ENCODE measurements around the gene ABCA7. TPM values are rescaled to one million over a fixed set of nuclear protein-coding genes. Genes with fewer than 3 reads are reported as not detected.

ABCA7 gene
- total RNA-seq, 1 donor from 2014 or later: 63.6 TPM

GRCh38 chr19:1082928-1083816 lies 43.3 kb downstream of the ABCA7 start:
- intact Hi-C loops (cut with micrococcal nuclease): loop anchor here (1.0 kb wide), 2 partner anchors 20 kb away; partner anchors contain the start of gene GPX4

DNA sequence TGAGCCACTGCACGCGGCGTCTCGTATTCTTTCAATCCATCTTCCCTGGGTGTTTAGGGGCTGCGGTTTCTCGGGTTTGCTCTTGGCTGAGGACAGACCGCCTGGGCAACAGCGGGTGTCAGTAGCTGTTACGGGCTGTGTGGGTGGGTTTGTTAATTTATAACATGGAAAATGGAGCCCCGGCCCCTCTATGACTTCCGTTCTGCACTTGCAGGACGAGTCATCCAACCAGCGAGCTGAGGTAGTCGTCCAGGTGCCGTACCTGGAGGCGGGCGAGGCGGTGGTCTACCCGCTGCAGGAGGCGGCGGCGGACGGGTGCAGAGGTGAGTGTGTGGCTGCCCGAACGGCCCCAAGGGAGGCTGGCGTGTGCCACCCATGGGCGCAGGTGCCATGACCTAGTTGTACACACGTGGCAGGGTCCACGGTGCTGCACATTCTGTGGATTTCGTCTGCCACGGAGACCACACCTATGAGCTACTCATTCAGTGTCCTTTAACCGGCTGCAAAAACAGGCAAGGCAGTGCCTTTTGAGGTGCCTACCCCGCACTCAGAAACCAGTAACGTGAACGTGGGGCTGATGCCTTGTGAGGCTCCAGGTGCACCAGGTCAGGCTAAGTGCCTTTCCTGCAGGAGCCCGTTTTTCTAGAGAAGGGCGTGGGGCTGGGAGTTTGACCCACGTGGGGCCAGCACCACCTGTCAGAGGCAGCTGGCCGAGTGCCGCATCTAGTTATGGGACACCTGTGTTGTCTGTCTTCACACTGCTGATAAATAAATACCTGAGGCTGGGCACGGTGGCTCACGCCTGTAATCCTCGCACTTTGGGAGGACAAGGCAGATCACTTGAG lies 44.3 kb downstream of the ABCA7 start:
- intact Hi-C loops (cut with micrococcal nuclease): no loop called here

GRCh38 chr19:1085053-1085658 lies 45.2 kb downstream of the ABCA7 start:
- intact Hi-C loops (cut with micrococcal nuclease): no loop called here

DNA sequence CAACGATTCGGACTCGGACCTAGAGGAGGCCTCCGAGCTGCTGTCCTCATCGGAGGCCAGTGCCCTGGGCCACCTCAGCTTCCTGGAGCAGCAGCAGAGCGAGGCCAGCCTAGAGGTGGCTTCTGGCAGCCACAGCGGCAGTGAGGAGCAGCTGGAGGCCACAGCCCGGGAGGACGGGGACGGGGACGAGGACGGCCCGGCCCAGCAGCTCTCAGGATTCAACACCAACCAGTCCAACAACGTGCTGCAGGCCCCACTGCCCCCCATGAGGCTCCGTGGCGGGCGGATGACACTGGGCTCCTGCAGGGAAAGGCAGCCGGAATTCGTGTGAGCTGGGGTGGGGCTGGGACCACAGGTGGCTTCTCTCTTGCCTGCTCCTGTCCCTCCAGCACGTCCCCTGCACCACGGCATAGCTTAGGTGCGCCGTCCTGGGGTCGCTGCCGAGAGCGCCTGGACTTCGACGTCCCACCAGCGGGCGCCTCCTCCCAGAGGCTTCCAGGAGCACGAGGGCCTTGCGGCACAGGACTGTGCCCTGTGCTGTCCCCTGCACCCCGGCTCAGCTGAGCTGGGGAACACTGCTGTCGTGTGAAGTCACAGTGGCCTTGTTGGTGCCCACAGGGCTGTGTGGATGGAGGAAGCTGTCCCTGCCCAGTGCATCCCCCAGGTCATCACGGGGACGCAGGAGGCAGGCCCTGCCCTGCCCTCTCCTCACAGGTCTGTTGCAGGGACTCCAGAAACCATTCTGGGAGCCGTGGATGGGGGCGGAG lies 46.0 kb downstream of the ABCA7 start:
- intact Hi-C loops (cut with micrococcal nuclease): no loop called here

GRCh38 chr19:1086613-1087012 lies 46.7 kb downstream of the ABCA7 start:
- intact Hi-C loops (cut with micrococcal nuclease): no loop called here

DNA sequence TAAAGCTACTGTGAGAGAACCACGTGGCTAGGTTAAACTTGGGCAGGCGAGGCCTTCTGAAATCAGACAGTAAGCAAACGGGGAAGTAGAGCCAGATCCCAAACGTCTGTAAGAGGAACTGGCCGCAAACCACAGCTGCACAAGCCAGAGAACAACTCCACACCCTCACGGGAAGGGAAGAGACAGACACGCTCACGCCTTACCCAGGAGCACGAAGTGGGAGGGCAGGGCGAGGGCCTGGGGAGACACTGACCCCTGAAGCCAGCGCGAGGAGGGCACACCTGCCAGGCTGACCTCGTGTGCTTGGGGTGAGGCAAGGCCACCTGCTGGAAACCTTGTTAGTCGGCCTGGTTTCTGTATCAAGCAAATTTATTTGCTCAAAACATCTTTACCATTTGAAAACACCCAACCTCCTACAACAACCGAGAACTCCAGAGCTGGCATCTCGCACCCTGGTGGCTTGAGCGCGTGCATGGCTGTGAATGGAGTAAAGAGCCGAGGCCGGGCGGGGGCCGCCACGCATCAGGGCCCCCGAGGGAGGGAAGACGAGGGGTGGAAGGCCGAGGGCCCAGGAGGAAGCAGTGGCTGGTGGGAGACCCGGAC lies 48.0 kb downstream of the ABCA7 start:
- intact Hi-C loops (cut with micrococcal nuclease): no loop called here

DNA sequence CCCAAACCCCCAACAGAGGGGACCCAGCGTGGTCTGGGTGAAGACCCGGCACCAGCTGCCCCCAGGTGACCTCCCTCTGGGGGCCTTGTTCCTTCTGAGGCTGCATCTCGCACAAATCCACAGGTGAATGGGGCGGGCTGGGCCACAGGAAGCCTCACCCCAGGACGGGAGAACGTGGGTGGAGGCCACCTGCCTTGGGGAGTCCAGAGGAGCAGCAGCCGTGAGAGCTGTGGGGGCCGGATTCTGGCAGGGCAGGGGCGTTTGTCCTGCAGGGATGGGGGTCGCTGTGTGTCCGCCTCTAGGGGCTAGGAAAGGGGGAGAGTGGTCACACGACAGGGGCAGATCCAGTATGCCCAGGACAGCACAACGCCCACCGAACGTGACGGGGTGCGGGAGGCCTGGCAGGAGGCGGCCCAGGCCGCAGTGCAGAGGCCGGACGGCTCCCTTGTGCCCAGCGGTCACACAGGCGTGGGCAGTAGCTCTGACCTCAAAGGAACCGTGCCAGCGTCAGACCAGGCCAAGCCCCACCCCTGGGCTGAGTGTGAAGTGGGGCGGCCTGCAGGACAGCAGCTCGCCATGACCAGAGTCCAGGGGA lies 48.6 kb downstream of the ABCA7 start:
- intact Hi-C loops (cut with micrococcal nuclease): no loop called here

DNA sequence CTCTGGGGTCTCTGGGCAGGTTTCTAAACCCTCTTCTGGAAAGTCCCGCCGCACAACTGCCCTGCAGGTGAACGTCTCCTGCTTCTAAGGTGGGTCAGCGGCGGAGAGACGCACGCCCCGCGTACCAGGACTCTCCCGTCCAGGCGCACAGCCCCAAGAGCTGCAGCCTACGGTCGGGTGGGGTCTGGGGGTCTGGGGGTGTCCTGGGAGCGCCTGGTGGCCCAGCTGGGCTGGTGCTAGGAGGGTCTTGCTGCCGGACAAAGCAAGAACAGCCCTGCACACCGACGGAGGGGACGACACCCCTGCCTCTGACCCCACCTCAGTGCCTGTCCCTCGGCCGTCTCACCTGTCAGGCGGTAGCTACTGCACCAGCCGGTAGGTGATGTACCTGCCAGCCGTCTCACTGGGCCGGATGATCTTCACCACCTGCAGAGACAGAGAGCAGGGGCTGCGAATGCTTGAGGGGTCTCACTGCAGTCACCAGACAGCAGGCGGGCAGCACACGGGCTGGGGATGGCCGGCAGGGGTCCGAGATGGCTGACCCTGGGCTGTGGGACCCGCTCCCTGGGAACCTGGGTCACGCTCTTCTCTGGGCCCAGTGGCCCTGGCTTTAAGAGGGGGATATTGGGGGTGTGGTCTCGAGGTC lies 49.3 kb downstream of the ABCA7 start:
- intact Hi-C loops (cut with micrococcal nuclease): no loop called here

- intact Hi-C loops (cut with micrococcal nuclease): no loop called here
Measured at GRCh38 chr19:1089891-1090290, 50.0 kb downstream of the ABCA7 start.

- intact Hi-C loops (cut with micrococcal nuclease): no loop called here
Measured at GRCh38 chr19:1090731-1091543, 51.0 kb downstream of the ABCA7 start.

- intact Hi-C loops (cut with micrococcal nuclease): no loop called here
Measured at GRCh38 chr19:1091544-1092175, 51.8 kb downstream of the ABCA7 start.

DNA sequence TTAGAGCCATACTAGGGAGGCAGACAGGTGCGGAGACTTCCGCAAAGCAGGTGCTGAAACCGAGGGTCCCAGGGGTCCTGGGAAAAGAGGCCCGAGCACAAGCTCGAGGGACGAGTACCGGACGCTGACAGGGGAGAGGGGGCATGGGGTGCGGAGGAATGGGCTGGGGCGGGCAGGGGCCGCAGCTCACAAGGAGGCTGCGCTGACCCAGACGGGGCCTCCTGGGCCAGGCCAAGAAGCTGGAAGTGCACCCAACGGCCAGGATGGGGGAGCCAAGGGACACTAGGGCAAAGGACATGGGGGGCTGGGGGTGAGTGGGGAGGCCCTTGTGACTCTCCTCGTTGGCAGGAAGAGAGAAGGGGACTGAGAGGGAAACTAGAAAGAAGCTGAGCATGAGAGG lies 53.4 kb downstream of the ABCA7 start:
- intact Hi-C loops (cut with micrococcal nuclease): no loop called here

GRCh38 chr19:1093811-1094553 lies 54.1 kb downstream of the ABCA7 start:
- intact Hi-C loops (cut with micrococcal nuclease): loop anchor here (2.0 kb wide), 3 partner anchors 17 to 53 kb away; partner anchors contain the start of genes ABCA7 and ARHGAP45

GRCh38 chr19:1094655-1094977 lies 54.7 kb downstream of the ABCA7 start:
- intact Hi-C loops (cut with micrococcal nuclease): loop anchor here (2.0 kb wide), 3 partner anchors 18 to 54 kb away; partner anchors contain the start of genes ABCA7 and ARHGAP45

- intact Hi-C loops (cut with micrococcal nuclease): loop anchor here (1.0 to 5.0 kb wide), 7 partner anchors 8 to 172 kb away; partner anchors contain the start of genes ABCA7, ARHGAP45, CIRBP and GPX4
Measured at GRCh38 chr19:1094978-1095701, 55.2 kb downstream of the ABCA7 start, which contains the start of gene POLR2E. POLR2E (minus strand) TSS chr19:1095375; CDS start chr19:1095315, 60 bp downstream.

DNA sequence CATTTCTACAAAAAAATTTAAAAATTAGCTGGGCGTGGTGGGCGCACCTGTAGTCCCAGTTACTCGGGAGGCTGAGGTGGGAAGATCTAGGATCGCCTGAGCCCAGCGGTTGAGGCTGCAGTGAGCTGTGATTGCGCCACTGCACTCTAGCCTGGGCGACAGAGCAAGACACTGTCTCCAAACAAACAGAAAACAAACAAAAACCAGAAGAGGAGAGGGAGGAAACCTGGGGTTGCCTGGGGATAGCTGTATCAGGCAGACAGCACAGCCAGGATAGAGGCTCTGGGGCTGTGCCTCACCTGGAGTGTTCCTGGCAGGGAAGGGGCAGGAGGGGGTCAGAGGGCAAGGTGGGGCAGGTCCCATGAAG lies 57.9 kb downstream of the ABCA7 start:
- intact Hi-C loops (cut with micrococcal nuclease): loop anchor here (5.0 kb wide), 2 partner anchors 95 to 170 kb away; partner anchors contain the start of gene CIRBP

Data from T-helper 1 cell treated with Interleukin-12 subunit alpha and Interleukin-12 subunit beta and Interleukin-4 antibody, amounts not matched to agents 30 ng/mL and 1 ng/mL, for 36 hours (primary cell).